SK-N-SH (cell line): ENCODE results near the gene KLF15.

Source experiments
- CTCF ChIP-seq: fragments of 200-600 bp; sonication (generic); IDR thresholded peaks from 2 replicates; pipeline ENCODE4 v1.6.1; 2017; ENCODE audit warnings: antibody characterized with exemption, mild to moderate bottlenecking, moderate library complexity
- EP300 ChIP-seq, 2 experiments: IDR thresholded peaks; 2 replicates each; pipeline versions ENCODE4 v1.4.0 to v1.6.1; 2012; ENCODE audit warnings: borderline replicate concordance in 1 of 2, low read depth in 1 of 2, low read length in 1 of 2
- MAX ChIP-seq: IDR thresholded peaks from 2 replicates; pipeline ENCODE4 v1.4.0; 2012; ENCODE audit warnings: low read depth
- POLR2AphosphoS5 ChIP-seq: IDR thresholded peaks from 2 replicates; pipeline ENCODE4 v1.6.1; 2012; ENCODE audit warnings: low read depth, low read length
- RCOR1 ChIP-seq: fragments of 150-350 bp; IDR thresholded peaks from 2 replicates; pipeline ENCODE4 v1.6.1; 2017; ENCODE audit warnings: antibody characterized with exemption, low read length
- SIN3A ChIP-seq: IDR thresholded peaks from 2 replicates; pipeline ENCODE4 v1.6.1; 2012; ENCODE audit warnings: low read depth, mild to moderate bottlenecking, low read length, moderate library complexity, borderline replicate concordance
- SMC3 ChIP-seq: IDR thresholded peaks from 2 replicates; pipeline ENCODE4 v1.6.1; 2012; ENCODE audit warnings: low read depth, low read length, improper control_type of control experiment
- USF1 ChIP-seq: IDR thresholded peaks from 2 replicates; pipeline ENCODE4 v1.4.0; 2012; ENCODE audit warnings: low read depth, borderline replicate concordance
- ZBTB33 ChIP-seq: IDR thresholded peaks from 2 replicates; pipeline ENCODE4 v1.4.0; 2012; ENCODE audit warnings: low read depth, borderline replicate concordance

GRCh38 chr3:126342991-126343648, 14.1 kb downstream of the KLF15 start:
- TF ChIP-seq SIN3A (no peak), CTCF (no peak), USF1 (no peak), POLR2AphosphoS5 (no peak), ZBTB33 (no peak), MAX (no peak), EP300 (IDR thresholded peaks at IDR 0.05; ENCODE audit: borderline replicate concordance in 1 of 2, low read depth in 1 of 2, low read length in 1 of 2) (no peak), RCOR1 (no peak), SMC3 (no peak; the same call in 1 of the 2 replicates)
